Activated CD4-positive, alpha-beta T cell treated with anti-CD3 and anti-CD28 coated beads, Interleukin-10, Interleukin-2, amounts not matched to agents 100 ng/mL and 50 ng/mL, durations not matched to agents 16 hours and 8 hours (primary cell): ENCODE results near the gene PRSS8.

Source experiments
- DNase-seq: peaks from one replicate; pipeline ENCODE4 v3.0.0-alpha.2; 2020

PRSS8 gene

GRCh38 chr16:31099860-31100638 lies 35.5 kb downstream of the PRSS8 start:
- DNase-seq: no peak

GRCh38 chr16:31094424-31095120 lies 41.0 kb downstream of the PRSS8 start, which contains the start of gene VKORC1:
VKORC1 (minus strand) TSS chr16:31094797; CDS start chr16:31094729, 68 bp downstream.
- DNase-seq: peak; percentile 97

- no peak for DNase-seq
Measured at GRCh38 chr16:31094088-31094423, 41.5 kb downstream of the PRSS8 start.

DNA sequence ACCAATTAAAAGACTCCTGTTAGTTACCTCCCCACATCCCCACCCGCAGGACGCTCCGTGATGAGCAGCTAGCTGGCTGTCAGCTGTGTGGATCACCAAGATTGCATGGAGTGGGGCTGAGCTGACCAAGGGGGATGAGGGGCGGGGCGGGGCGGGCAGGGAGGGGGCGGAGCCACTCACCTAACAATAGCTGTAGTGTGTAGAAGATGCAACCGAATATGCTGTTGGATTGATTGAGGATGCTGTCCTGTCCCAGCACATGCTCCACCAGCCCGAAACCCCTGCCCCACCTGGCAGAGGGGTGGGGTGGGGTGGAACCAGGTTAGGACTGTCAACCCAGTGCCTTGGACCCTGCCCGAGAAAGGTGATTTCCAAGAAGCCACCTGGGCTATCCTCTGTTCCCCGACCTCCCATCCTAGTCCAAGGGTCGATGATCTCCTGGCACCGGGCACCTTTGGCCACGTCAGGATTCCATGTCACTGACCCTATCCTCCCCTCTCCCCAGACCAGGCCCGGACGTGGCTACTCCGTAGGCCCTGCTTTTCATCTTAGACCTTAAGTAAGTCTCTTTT lies 42.3 kb downstream of the PRSS8 start:
- DNase-seq: peak; percentile 18

GRCh38 chr16:31092330-31092729 lies 43.2 kb downstream of the PRSS8 start:
- no peak for DNase-seq

- DNase-seq: no peak
Measured at GRCh38 chr16:31090540-31090939, 45.0 kb downstream of the PRSS8 start.

- DNase-seq: no peak
Measured at GRCh38 chr16:31089199-31089598, 46.3 kb downstream of the PRSS8 start.

- DNase-seq: no peak
Measured at GRCh38 chr16:31088459-31089183, 46.9 kb downstream of the PRSS8 start, which contains the start of gene PRSS53. PRSS53 (minus strand) TSS chr16:31088943; CDS start chr16:31088809, 134 bp downstream.

GRCh38 chr16:31087971-31088370 lies 47.6 kb downstream of the PRSS8 start:
- DNase-seq: no peak

- no peak for DNase-seq
Measured at GRCh38 chr16:31087481-31087880, 48.0 kb downstream of the PRSS8 start.

DNA sequence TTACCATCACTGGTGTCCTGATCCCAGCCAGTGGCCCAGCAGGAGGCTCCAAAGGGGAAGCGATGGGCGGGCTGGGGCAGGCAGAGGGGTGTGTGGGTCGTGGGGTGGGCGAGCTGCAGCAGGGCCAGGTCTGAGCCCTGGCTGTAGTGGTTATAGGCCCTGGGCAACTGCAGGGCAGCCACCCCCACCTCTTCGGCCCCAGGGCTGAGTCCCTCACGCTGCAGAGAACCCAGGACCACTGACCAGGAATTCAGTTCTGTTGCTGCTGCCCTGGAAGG lies 49.0 kb downstream of the PRSS8 start:
- DNase-seq: no peak

DNA sequence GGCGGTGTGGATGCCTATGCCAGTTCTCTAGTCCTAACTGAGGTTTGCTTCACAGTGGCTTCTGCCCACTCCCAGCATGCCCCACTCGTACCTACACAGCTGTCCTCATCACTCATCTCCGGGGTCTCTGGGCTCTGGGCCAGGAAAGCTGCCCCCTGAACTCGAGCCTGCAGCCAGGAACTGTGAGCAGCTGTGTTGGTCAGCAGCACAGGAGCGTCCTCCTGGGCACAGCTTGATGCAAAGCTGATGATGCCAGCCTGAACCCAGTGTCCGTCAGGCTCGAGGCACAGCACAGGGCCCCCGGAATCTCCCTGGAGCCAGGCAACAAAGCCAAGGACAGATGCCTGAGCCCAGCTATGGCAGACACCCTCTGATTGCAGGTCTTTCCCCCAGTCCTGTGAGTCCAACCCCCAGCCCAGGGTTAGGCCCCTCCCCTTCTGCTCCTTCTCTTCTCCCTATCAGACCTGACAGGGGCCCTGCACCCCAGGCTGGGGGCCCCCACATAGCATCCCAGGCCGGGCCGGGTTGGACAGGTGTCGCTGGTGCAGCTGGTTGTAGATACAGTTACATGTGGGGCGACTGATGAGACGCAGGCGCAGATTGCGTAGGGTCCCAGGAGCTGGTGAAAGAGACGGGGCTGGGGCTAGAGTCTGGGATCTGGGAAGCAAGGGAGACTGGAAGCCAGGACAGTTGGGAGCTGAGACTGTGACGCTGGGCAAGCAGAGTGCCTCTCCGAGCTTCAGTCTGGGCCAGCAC lies 49.5 kb downstream of the PRSS8 start:
- DNase-seq: no peak

- DNase-seq: no peak
Measured at GRCh38 chr16:31085411-31085810, 50.1 kb downstream of the PRSS8 start.

GRCh38 chr16:31084584-31085302 lies 50.8 kb downstream of the PRSS8 start:
- no peak for DNase-seq

DNA sequence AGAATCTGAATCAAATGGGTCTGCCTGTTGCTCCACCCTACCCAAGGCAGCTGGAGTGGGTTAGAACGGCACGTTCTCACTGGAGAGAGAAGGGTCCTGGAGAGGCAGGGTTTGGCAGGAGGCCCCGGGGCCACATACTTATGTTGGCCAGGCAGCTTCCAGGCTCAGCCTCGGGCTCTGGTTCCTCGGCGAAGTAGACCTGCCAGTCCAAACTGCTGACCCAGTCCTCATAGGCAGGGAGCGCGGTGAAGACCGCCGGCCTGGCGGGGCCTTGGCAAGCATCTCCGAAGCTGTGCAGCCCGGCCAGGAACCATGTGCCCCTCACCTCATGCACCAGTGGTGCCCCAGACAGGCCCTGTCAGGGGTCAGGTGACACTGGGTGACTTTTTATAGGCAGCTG lies 51.5 kb downstream of the PRSS8 start:
- no peak for DNase-seq

DNA sequence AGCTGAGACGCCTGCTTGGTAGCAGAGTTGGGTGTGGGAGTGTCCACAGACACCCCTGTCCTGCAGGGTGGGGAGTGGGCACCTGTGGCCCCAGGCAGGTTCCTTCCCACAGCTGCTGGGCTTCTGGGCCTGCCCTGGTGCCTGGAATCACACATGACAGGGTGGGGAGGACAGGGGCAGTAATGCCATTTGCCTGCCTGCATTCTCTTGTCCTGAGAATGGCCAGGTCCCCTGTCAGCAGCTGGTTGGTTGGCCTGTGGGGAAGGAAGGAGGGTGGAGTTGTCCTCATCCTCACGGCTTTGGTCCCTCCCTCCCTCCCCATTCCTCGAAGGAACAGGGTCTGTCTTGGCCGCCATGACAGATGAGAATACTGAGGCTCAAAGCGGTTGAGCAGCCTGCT lies 52.0 kb downstream of the PRSS8 start:
- DNase-seq: no peak

- no peak for DNase-seq
Measured at GRCh38 chr16:31083081-31083480, 52.4 kb downstream of the PRSS8 start.

GRCh38 chr16:31082368-31083045 lies 53.0 kb downstream of the PRSS8 start:
- no peak for DNase-seq
